MM.1S (cell line): ENCODE data around the gene ROS1.

Experiments used
- CTCF ChIP-seq: fragments of 300-600 bp; sonication (generic); IDR thresholded peaks from 2 replicates; pipeline ENCODE4 v1.5.1; 2016; ENCODE audit warnings: antibody characterized with exemption, low read length, mixed read lengths
- EZH2 ChIP-seq: fragments of 300-600 bp; sonication (generic); optimal IDR thresholded peaks from 2 replicates; pipeline ENCODE3; 2017; ENCODE audit warnings: low read depth, mild to moderate bottlenecking, antibody characterized with exemption, low read length, mixed read lengths

GRCh38 chr6:117459204-117459944, 33.6 kb upstream of the ROS1 start:
- TF ChIP-seq CTCF (no peak), EZH2 (no peak)
